ENCODE results near the gene PTPRK.

The PTPRK gene

GRCh38 chr6:128357392-128358130 is 162.8 kb downstream of the PTPRK start:
- no peaks in the 10 kb centered on the region for H3K4me1 ChIP-seq (ENCODE audit: control insufficient read depth in 1 of 2, insufficient read depth in 1 of 2, low read depth in 1 of 2, low read length in 1 of 2)
- no peak overlapping the region for H3K4me3 ChIP-seq (ENCODE audit: low read depth in 1 of 2, low read length in 1 of 2)
- TF ChIP-seq, protein P1, sequence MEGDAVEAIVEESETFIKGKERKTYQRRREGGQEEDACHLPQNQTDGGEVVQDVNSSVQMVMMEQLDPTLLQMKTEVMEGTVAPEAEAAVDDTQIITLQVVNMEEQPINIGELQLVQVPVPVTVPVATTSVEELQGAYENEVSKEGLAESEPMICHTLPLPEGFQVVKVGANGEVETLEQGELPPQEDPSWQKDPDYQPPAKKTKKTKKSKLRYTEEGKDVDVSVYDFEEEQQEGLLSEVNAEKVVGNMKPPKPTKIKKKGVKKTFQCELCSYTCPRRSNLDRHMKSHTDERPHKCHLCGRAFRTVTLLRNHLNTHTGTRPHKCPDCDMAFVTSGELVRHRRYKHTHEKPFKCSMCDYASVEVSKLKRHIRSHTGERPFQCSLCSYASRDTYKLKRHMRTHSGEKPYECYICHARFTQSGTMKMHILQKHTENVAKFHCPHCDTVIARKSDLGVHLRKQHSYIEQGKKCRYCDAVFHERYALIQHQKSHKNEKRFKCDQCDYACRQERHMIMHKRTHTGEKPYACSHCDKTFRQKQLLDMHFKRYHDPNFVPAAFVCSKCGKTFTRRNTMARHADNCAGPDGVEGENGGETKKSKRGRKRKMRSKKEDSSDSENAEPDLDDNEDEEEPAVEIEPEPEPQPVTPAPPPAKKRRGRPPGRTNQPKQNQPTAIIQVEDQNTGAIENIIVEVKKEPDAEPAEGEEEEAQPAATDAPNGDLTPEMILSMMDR (IDR thresholded peaks at IDR 0.05): no peak
- H3K9me3 ChIP-seq: no peaks in the 10 kb centered on the region
- no peaks in the 10 kb centered on the region for H3K36me3 ChIP-seq
- no peak overlapping the region for H3K27ac ChIP-seq
- no peaks in the 10 kb centered on the region for H3K27me3 ChIP-seq

GRCh38 chr6:128352366-128352765 is 168.0 kb downstream of the PTPRK start:
- no peaks in the 10 kb centered on the region for H3K36me3 ChIP-seq
- H3K9me3 ChIP-seq: no peaks in the 10 kb centered on the region
- H3K4me1 ChIP-seq (ENCODE audit: control insufficient read depth in 1 of 2, insufficient read depth in 1 of 2, low read depth in 1 of 2, low read length in 1 of 2): no peaks in the 10 kb centered on the region
- TF ChIP-seq, protein P1 (IDR thresholded peaks at IDR 0.05): no peak
- H3K27ac ChIP-seq: no peak overlapping the region
- H3K27me3 ChIP-seq: no peaks in the 10 kb centered on the region
- no peak overlapping the region for H3K4me3 ChIP-seq (ENCODE audit: low read depth in 1 of 2, low read length in 1 of 2)

GRCh38 chr6:128351255-128351514 is 169.2 kb downstream of the PTPRK start:
- H3K27ac ChIP-seq: no peak overlapping the region
- no peaks in the 10 kb centered on the region for H3K27me3 ChIP-seq
- no peaks in the 10 kb centered on the region for H3K4me1 ChIP-seq (ENCODE audit: control insufficient read depth in 1 of 2, insufficient read depth in 1 of 2, low read depth in 1 of 2, low read length in 1 of 2)
- H3K4me3 ChIP-seq (ENCODE audit: low read depth in 1 of 2, low read length in 1 of 2): no peak overlapping the region
- TF ChIP-seq, protein P1 (IDR thresholded peaks at IDR 0.05): no peak
- H3K36me3 ChIP-seq: no peaks in the 10 kb centered on the region
- H3K9me3 ChIP-seq: no peaks in the 10 kb centered on the region

DNA sequence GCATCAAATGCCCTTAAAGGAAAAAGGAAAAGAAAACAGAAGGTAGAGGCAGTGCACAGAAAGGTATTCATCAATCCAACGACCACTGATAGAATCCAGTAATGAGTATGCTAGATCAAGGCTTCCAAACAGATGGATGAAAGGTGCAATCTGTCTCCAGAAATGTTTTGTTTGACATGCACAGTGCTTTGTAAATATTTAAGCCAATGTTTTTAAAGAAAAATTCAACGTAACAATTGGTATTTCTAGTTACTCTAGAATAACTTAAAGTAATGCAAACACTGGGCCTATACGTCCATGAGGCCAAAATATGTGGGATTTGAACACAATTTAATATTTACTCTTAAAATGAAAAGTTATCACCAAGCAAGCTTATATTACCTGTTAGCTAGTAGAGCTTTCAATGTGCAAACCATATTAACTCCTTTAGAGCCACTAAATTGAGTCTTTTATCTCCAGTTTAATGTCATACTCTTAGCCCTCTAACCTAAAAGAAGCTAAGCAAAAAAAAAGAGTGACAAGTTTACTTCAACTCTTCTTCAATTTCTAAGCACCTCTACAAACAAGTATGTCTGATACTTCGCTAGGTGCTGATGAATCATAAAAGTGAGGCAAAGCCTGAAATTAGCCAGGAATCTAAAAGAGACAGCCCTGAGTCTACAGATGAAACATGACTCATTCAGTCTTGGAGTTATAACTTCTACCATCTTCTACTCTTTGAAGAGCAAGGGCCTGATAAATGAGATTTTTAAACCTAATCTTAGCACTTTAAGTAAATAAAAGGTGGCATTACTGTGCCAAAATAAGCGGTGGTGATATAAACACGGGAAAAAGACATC is 169.8 kb downstream of the PTPRK start:
- TF ChIP-seq, protein P1 (IDR thresholded peaks at IDR 0.05): no peak
- H3K27ac ChIP-seq: no peak overlapping the region
- H3K4me3 ChIP-seq (ENCODE audit: low read depth in 1 of 2, low read length in 1 of 2): no peak overlapping the region
- no peaks in the 10 kb centered on the region for H3K27me3 ChIP-seq
- no peaks in the 10 kb centered on the region for H3K9me3 ChIP-seq
- H3K4me1 ChIP-seq (ENCODE audit: control insufficient read depth in 1 of 2, insufficient read depth in 1 of 2, low read depth in 1 of 2, low read length in 1 of 2): no peaks in the 10 kb centered on the region
- no peaks in the 10 kb centered on the region for H3K36me3 ChIP-seq

- Histone ChIP-seq H3K4me3 (ENCODE audit: low read depth in 1 of 2, low read length in 1 of 2) (no peak overlapping the region), H3K27me3 (no peaks in the 10 kb centered on the region), H3K36me3 (no peaks in the 10 kb centered on the region), H3K9me3 (no peaks in the 10 kb centered on the region), H3K4me1 (ENCODE audit: control insufficient read depth in 1 of 2, insufficient read depth in 1 of 2, low read depth in 1 of 2, low read length in 1 of 2) (no peaks in the 10 kb centered on the region), H3K27ac (no peak overlapping the region)
- TF ChIP-seq, protein P1 (IDR thresholded peaks at IDR 0.05): no peak
These were observed 173.3 kb downstream of the PTPRK start for GRCh38 chr6:128347123-128347522.

Data from neutrophil (primary cell).